HG03060 (cell line): ENCODE results near the gene SLC6A20.
"Not testable (repeated sequence)": the region's sequence is repeated elsewhere in the genome, so short reads cannot be mapped to it uniquely, and the experiment has no call there.

Experiments used
- ATAC-seq: cut with Tn5 transposase; IDR thresholded peaks from one replicate; pipeline ENCODE4 v1.9.1; 2021; ENCODE audit warnings: low read depth, moderate number of reproducible peaks; ENCODE audit not compliant: unreplicated experiment

Gene SLC6A20

DNA sequence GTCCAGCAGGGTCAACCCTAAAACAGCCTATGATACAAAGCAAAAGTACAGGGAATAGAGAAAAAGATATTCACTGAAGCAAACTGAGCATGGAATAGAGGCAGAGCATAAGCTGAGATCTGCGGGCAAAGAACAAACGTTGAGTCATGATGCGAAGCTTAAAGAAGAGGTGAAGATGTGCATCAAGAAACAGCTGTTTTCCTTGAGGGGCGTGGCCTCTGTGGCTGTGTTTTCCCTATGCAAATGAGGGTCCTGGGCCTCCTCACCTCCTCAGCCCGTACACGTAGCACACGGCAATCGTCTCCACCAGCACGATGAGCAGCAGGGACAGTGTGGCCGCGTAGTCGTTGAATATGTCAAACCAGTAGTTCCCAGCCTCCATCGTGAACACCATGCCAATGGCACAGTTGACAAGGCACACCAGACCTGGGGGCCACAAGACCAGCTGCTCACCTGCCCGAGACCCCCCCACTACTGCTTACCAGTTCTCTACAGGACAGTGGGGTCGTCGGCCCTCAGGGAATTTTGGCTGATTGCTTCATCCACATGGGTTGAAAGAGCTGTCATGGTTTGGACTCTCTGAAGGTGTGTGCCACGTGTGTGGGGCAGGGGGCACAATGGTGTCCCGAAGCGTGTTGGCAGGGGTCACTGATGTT, 33.6 kb downstream of the SLC6A20 start:
- no peak for ATAC-seq

DNA sequence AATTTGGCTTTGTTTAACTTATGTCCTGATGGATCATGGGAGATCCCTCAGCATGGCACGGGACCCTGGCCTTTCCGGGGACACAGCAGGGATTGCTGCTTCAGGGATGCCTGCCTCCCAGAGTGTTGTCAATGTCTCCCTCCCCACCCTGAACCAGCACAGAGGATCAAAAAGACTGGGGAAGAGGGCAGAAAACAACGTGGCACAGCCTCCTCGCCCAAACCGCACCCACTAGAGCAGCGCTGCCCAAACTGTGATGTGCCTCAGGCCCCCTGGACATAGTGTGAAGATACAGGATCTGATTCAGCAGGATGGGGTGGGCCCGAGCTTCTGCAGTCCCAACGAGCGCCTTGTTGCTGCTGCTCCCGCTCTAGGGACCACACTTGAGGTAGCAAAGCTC, 34.5 kb downstream of the SLC6A20 start:
- no peak for ATAC-seq

DNA sequence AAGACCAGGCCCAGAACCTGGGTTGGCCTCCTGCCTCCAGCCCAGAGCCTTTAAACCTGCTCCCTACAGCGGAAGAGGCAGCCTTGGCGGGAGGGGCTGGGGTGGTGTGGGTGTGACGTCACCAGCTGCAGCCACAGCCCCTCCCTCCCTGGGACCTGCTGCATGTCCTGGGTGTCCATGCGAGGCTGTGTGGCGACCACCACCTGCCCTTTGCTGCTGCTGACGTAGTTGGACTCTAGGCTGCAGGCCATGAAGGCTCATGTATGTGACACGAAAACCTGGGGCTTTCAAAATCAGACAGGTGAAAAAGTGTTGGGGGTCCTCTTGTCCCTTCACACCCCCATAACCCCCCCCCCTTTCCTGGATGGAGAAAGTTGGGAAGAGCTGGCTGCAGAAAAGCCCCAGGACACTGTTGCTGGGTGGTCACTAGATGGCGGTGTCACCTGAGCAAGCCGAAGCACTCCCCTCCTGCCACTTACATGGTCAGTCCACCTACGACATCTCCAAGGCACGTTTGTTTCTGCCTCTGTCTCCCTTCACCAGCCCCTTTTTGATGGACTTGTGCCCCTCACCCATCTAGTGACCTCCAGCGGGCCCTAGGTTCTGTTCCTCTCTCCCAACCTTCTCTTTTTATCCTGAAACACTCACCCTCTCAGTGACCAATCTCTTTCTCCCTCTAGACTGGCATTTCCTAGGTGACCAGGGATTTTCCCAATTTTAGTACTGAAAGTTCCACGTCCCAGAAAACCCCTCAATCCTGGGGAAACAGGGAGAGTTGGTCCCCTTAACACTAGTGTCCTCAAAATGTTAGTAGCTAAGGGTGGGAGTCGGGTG, 35.2 kb downstream of the SLC6A20 start:
- no peak for ATAC-seq

DNA sequence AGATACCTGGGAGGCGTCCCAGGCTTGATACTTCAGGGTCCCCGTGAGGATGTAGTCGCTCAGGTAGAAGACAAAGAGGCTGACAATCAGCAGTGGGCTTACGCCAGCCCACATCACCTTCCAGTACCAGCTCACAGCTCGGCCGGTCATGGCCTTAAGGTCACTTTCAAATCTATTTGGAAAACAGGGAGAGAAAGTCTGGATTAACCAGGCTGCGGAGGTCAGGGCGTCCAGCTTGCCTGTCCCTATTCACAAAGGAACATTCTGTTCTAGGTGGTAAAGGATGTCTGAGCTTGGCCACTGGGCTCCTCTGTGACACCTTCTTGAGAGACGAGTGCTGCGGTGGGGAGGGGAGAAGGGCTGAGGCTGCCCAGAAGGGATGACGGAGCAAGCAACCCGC, 36.5 kb downstream of the SLC6A20 start:
- ATAC-seq = no peak

DNA sequence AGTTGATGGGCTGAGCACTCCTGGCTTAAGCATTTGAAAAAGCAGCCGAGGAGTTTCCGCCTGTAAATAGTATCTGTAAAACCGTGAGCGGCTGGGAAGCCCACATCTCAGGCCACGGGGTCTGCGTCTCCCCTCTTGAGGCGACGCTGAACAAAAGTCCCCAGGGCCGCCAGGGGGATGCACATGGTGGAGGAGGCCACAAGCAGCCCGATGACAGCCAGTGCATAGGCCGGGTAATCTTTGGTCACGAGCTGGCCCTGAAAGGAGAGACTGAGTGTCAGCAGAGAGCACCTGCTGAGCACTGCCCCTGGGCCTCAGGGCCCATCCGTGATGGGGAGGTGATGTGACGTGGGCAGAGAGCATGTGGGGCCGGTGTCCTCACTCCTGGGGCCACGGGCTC, 37.5 kb downstream of the SLC6A20 start:
- no peak for ATAC-seq

DNA sequence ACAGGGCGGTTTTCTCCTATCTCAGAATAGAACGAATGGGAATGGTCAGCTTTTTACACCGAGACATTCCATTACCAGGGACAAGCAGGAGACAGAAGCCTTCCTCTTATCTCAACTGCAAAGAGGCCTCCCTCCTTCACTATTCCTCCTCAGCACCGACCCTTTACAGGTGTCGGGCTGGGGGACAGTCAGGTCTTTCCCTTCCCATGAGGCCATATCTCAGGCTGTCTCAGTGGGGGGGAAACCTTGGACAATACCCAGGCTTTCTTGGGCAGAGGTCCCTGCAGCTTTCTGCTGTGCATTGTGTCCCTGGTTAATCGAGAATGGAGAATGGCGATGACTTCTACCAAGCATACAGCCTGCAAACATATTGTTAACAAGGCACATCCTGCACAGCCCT, 39.2 kb downstream of the SLC6A20 start:
- not testable (repeated sequence) for ATAC-seq

DNA sequence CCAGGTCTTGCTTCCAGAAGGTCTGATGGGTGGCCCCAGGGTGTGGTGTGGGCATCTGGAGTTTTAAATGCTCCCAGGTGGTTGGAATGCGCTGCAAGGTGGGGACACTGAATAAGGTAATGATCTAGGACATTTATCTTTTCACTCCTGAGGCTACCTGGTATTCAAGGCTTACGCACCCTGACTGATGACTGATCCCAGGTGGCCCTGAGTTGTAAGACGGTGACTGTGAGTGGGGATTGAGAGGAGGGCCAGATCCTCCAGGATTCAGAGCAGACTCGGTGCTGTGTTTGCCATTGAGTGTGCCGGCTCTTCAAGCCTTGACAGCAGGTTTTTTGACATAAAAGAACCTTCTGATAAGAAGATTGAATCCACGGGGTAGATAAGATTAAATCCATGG, 40.3 kb downstream of the SLC6A20 start:
- no peak for ATAC-seq

DNA sequence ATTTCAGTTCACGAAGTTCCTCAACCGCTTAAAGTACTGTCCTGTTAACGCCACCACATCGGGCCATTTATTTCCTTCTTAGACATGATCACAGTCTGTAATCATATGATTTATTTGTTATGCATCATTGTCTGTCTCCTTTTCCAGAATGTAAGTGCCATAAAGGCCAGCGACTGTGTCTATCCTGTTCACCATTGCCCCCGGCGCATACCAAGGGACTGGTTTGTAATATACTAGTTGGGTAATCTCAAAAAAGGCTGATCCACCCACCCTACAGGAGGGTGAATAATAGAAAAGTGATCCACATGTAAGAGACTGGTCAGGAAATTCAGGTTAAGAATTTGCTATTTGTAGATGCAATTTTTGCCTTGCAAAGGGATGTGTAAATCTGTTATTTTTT, 41.9 kb downstream of the SLC6A20 start:
- ATAC-seq = no peak

DNA sequence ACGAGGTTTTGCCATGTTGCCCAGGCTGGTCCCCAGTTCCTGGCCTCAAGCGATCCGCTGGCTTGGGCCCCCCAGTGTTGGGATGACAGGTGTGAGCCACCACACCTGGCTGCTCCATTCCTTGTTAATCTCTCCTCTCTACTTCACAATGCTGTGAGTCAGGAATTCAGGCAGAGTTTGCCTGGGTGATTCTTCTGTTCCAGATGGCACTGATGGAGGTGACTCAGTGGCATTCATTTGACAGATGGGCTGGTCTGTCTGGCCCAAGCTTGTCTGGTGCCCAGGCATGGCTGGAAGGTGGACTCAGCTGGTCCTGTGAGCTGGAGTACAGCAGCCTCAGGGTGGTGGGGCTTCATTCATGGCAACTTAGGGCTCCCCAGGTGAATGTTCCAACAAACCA, 43.2 kb downstream of the SLC6A20 start:
- no peak for ATAC-seq

DNA sequence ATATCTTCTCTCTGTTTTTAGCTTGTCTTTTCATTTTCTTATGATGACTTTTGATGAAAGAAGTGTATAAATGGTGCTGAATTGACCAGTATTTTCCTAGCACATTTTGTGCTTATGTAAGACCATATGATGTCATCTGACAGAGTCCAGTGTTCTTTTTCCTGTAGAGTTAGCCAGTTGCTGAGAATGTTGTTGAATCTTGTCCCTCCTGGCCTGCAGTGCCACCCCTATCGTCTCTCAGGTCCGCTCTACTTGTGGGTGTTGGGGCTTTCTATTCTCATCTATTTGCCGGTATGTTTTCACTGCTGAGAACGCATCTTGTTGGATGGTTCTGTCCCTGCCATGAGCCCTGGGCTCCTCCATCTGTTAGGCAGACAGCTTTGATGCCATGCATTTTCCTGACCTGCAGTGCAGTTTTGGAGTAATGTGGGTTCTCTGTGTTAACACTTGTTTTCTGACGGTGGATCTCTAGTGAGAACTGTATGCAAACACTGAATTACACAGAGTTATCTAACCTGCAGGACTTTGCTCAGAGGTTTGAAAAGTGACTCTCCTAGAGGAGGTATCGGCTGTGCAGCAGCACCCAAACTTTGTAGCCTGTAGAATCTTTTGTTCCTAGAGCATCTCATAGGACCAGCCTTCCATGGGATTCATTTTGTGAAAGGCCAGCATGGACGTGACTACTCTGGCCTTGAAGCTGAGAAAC, 44.6 kb downstream of the SLC6A20 start:
- ATAC-seq = no peak

DNA sequence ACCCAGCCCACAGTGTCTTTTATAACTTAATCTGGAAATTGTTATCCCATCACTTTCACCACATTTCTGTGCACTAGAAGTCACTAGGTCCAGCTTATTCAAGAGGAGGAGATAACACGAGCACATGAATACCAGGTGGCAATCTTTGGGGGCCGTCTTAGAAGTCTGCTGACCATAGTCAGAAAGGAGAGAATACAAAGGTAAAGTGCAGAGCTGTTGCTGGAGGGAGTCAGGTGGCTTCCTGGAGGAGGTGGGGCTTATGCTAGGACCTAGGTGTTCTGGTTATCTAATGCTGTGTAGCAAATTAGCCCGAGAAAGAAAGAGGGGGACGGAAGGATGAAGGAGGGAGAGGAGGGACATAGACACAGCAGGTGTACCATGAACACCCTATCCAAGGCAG, 46.5 kb downstream of the SLC6A20 start:
- no peak for ATAC-seq

DNA sequence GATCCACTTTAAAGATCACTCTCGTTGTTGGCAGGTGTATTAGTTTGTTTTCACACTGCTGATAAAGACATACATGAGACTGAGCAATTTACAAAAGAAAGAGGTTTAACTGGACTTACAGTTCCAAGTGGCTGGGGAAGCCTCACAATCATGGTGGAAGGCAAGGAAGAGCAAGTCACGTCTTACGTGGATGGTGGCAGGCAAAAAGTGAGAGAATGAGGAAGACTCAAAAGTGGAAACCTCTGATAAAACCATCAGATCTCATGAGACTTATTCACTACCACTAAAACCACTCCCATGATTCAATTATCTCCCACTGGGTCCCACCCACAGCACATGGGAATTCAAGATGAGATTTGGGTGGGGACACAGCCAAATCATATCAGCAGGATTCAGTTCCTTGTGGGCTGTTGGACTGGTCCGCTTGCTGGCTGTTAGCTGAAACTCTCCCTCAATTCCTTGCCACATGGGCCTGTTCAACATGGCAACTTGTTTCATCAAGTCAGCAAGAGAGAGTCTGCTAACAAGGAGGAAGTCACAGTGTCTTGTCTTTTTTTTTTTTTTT, 47.2 kb downstream of the SLC6A20 start:
- ATAC-seq = not testable (repeated sequence)

DNA sequence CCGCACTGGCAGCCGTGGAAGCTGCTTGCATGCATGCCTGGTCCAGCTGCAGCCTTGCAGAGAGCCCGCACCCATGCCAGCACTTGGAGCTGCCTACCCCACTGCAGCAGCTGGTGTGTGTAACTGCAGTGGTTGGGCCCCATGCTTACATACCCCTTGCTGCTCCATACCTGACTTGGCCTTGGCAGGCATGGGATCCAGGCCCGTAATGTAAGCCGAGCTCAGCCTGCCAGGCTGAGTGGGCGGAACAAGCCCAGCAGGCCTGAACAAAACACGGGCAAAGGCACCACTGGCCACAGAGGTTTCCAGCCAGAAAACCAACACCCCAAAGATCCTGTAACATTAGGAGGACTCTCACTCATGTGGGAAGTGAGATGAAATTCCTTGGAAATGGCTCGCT, 48.3 kb downstream of the SLC6A20 start:
- no peak for ATAC-seq

DNA sequence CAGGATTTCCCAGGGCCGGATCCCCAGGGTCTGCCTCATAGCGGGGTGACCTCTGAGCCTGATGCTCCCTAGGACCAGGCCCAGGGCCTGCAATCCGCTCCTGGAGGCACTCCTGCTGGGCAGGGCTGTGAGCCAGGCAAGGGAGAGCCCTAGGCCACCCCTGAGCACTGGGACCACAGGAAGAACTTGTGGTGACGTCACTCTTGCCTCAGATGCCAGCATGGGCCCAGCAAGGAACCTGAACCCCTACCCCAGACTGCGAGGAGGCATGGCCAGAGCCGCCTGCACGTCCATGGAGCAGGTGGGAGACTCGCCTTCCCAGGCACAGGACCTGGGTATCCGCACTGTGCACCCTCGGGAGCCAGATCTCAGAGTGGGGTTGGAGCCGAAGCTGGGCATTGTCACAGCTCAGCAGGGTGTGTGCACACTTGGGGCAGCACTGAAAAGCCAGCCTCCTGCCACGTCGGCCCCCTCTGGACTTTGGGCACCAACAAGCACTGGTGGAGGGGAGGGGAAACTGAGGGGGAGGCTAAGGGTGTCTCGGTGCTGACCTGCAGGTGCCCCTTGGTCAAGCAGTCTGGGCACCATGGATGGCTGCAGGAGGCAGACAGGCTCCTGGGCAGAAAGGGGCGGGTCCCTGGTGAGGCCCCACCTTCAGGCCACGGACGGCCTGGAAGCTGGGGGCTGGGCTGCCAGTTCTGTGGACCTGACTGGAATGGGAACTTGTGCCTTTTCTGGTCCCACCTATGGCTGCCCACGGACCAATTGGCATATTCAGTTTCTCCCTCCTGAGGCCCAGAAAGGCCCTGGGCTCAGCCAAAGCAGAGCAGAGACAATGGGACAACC, 49.3 kb downstream of the SLC6A20 start:
- ATAC-seq = no peak

DNA sequence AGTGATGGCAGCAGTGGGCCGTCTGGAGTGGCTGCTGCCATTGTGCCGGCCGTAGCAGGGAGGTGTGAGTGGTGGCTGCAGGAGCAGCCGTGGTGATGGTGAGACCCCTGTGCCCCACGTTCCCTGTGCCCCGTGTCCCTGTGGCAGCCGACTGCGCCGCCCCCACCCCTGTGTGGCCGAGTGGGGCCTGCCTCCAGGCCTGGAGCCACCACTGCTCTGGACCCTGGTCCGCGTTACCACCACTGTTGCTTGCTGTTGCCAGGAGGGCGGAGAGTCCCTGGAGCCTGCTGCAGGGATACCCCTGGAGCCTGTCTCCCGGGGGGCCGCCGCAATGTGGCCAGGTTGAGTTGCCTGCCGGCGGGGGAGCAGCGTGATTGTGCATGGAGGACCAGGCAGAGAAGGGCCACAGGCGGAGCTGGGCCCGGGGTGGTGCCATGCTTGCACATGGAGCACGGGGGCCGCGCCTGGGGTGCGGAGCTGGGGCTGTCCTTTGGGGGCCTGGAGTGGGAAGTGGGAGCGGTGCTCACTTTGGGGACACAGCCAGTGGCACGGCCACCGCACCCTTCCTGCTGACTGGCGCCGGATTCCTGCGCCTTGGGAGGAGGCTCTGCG, 50.1 kb downstream of the SLC6A20 start:
- no peak for ATAC-seq

DNA sequence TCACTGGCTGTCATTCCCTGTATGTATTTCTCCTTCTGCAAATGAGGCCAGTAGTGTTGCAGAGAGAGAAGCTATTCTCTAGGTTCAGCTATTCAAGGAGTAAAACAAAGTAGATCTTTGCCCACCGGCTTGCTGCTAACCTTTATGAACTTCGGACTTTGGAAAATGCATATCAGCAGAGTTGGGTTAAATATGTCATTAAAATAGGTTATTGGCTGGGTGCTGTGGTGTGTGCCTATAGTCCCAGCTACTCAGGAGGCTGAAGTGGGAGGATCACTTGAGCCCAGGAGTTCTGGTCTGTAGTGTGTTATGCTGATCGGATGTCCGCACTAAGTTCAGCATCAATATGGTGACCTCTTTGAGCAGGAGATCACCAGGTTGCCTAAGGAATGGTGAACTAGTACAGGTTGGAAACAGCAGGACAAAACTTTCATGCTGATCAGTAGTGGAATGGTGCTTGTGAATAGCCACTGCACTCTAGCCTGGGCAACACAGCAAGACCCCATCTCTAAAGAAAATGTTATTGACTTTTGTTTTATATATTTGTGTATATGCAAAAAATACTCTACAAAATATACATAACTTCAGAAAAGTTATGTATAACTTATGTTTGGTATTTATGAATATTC, 53.8 kb downstream of the SLC6A20 start:
- no peak for ATAC-seq

DNA sequence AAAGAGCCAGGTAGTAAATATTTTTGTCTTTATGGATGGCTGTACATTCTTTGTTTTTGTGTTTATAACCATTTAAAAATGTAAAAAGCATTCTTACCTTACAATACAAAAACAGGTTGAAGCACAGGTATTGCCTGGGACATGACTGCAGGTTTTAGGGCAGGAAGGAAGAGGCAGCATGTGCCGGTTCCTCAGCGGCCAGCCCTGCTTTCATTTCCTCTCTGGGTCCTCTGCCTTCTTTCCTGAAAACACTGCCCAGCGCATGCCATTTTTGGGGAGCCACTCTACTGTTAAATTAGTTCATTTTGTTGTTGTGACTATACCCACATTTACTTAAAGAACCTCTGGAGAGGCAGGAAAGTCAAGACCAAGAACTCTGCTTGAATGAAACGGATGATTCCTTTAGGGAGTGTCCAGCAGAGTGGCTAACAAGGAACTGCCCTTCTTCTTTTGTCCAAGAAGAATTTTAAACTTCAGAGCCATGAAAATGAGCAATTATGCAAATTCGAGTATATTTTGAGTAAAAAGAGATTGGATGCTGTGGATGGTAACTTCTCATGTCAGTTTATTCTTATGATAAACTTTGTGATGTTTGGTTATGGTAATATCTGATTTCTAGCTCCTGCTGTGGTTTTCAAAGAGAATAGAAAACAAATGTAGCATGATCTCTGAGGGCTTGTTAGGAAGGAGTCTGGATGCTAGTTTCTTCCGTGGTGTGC, 54.4 kb downstream of the SLC6A20 start:
- no peak for ATAC-seq

DNA sequence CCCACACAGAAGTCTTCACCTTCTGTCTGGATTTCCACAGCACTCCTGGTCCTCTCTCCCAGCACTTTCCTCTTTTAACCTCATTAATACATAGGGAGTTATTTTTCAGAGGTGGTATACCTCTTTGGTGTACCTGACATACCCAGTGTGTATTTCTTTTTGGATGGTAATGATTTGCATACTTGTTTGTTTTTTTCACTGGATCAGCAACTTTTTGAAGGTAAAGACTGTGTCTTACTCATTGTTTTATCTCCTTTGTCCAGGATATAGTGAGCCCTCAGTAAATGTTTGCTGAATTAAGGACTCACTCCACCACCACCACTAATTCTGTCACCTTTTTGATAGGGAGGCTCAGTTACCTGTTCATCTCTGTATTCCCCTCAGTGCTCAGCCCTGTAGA, 55.1 kb downstream of the SLC6A20 start:
- ATAC-seq = no peak

DNA sequence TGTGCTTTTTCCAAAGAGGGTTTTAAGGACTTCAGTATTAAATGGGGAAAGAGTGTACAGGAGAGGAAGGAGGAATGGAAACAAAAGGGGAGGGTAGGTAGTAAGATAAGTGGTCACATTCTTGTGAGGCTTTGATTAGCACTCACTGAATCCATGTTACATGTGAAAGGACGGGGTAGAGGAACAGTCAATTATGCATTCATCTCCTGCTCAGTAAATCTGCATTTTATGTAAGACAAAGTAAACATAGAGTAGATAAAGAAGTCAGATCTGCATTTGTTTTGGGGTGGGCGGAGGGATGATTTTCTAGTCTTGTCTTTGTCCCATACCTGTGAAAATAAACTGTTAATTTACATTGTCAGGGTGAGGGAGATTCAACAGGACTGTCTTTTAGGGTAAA, 56.3 kb downstream of the SLC6A20 start:
- no peak for ATAC-seq
